HAP-1 (cell line): ENCODE data around the gene NTRK3.
"Not testable (repeated sequence)": the region's sequence is repeated elsewhere in the genome, so short reads cannot be mapped to it uniquely, and the experiment has no call there.

Experiments used
- DNase-seq, 2 experiments: peaks; one replicate each; pipeline ENCODE4 v3.0.0-alpha.2; 2016 to 2020; ENCODE audit warnings: low spot score in 2 of 2
- H3K27me3 ChIP-seq: fragments of 250-450 bp; sonication (Bioruptor Pico); 2 replicates; pipeline ENCODE4 v1.5.1; 2020; ENCODE audit warnings: low read depth, mild to moderate bottlenecking, moderate library complexity
- H3K36me3 ChIP-seq: fragments of 250-450 bp; sonication (Bioruptor Pico); replicated peaks from 2 replicates; pipeline ENCODE4 v1.5.1; 2020; ENCODE audit warnings: mild to moderate bottlenecking
- H3K4me1 ChIP-seq: fragments of 250-450 bp; sonication (Bioruptor Pico); 2 replicates; pipeline ENCODE4 v1.5.1; 2020; ENCODE audit warnings: mild to moderate bottlenecking
- H3K4me3 ChIP-seq: fragments of 250-450 bp; sonication (Bioruptor Pico); 2 replicates; pipeline ENCODE4 v1.5.1; 2020; ENCODE audit warnings: mild to moderate bottlenecking, moderate library complexity
- H3K9me3 ChIP-seq: fragments of 250-450 bp; sonication (Bioruptor Pico); 2 replicates; pipeline ENCODE4 v1.5.1; 2020; ENCODE audit warnings: mild to moderate bottlenecking, moderate library complexity
- in situ Hi-C: fragments of 300-500 bp; cut with MboI; formaldehyde crosslinking; loops from 3 replicates; pipeline ENCODE4 v1.14.3; 2020; ENCODE audit warnings: low sequenced_read_pairs, inconsistent platforms, mixed read lengths

Gene NTRK3

DNA sequence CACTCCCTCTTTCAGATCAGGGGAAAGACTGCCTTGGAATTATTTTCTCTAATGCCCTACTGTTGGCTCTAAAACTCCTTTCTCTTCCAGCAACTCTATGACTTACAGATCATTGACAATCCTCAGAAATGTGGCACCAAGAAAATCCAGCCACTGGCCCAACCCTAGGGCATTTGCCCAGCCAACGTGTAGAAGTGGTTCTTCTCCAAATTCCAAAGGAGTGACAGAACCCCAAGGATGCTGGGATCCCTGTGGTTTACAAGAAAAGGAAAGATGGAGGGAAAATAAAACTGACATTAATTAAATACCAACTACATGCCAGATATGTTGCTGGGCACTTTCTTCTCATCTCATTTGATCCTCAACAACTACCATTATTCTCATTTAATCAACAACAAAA lies 216.0 kb downstream of the NTRK3 start:
- Histone ChIP-seq H3K9me3 (peaks cover 10% of the 10 kb centered on the region), H3K36me3 (no peaks in the 10 kb centered on the region), H3K4me3 (no peak overlapping the region), H3K27me3 (no peaks in the 10 kb centered on the region), H3K4me1 (no peaks in the 10 kb centered on the region)
- in situ Hi-C loops: no loop called here
- no peak for DNase-seq

DNA sequence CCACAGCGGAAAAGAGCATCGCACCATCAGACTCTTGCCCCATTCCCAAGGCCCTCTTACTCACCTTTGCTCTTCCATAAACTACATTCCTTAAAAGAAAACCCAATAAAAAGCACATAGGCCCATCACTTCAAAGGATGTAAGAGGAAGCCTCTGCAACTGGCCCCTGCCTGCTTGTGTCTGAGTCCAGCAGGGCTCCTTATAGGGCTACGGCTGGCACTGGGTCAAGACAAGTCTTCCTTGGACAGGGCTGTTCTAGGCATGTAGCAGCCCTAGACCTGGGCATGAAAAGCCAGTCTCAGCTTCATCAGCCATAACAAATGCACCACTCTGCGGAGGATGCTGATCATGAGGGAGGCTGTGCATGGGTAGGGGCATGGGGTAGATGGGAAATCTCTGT lies 218.3 kb downstream of the NTRK3 start:
- Histone ChIP-seq H3K36me3 (no peaks in the 10 kb centered on the region), H3K27me3 (no peaks in the 10 kb centered on the region), H3K9me3 (peaks cover 6% of the 10 kb centered on the region), H3K4me1 (no peaks in the 10 kb centered on the region), H3K4me3 (no peak overlapping the region)
- DNase-seq: no peak
- in situ Hi-C loops: no loop called here

DNA sequence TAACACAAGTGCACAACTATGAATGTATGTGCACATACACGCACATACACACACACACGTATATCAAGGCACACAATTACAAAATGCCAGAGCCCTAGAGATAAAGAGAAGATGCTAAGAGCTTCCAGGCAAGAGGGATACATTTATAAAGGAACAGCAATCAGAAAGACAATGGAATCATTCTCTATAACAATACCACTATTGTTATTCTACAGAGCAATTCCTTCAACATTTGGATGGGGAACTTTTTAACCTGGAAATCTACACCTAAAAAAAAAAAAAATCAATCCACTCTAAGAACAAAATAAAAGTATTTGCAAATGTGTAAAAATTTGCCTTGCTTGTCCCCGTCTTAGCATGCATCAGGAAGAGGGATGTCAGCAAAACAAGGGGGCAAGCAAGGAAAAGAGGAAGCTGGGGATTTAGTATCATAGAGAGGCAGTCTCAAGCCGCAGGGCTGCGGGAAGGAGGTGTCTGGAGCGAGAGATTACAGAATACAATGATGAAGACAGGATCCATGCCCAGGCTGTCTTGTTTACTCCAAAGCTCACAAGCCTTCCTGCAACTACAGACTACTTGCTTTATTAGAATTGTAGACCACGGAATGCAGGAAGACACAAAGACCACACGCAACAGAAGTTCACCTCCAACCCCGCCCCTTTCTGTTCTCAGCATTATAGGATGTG lies 220.2 kb downstream of the NTRK3 start:
- no peaks in the 10 kb centered on the region for H3K27me3 ChIP-seq
- peaks cover 4% of the 10 kb centered on the region for H3K9me3 ChIP-seq
- in situ Hi-C loops: no loop called here
- DNase-seq: no peak
- H3K4me1 ChIP-seq: no peaks in the 10 kb centered on the region
- no peak overlapping the region for H3K4me3 ChIP-seq
- H3K36me3 ChIP-seq: no peaks in the 10 kb centered on the region

DNA sequence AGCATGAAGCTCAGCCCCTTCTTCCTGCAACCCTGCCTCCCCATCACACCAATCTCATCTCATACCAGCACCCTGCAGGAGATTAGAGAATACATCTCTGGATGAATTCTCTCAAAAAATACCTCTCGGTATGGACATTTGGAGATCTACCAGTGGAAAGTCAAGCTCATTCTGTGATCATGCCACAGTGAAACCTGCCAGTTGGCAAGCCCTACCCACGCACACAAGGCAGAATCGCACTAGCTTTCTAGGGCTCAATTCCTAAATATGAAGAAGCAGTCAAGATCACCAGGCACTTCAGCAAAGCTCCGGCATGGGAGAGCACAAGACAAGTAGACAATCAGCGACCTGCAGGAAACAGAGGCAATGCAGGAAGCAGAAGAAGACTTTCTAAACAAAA lies 221.2 kb downstream of the NTRK3 start:
- H3K4me3 ChIP-seq: no peak overlapping the region
- DNase-seq: no peak
- in situ Hi-C loops: no loop called here
- no peaks in the 10 kb centered on the region for H3K4me1 ChIP-seq
- peaks cover 4% of the 10 kb centered on the region for H3K9me3 ChIP-seq
- H3K27me3 ChIP-seq: no peaks in the 10 kb centered on the region
- no peaks in the 10 kb centered on the region for H3K36me3 ChIP-seq

DNA sequence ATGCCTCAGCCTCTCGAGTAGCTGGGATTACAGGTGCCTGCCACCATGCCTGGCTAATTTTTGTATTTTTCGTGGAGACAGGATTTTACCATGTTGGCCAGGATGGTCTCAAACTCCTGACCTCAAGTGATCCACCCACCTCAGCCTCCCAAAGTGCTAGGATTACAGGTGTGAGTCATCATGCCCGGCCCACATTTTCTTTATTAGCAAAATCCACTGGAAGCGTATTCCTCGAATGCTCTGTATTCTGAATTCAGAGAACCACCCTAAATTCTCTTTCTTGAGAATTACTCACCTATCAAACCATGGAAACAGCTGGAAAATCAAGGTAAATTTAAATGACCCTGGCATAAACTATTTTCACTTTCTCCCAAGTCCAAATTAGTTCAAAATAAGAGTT lies 223.1 kb downstream of the NTRK3 start:
- H3K4me1 ChIP-seq, H3K27me3 ChIP-seq, in situ Hi-C loops, DNase-seq, H3K9me3 ChIP-seq, H3K4me3 ChIP-seq, H3K36me3 ChIP-seq: not testable (repeated sequence)

DNA sequence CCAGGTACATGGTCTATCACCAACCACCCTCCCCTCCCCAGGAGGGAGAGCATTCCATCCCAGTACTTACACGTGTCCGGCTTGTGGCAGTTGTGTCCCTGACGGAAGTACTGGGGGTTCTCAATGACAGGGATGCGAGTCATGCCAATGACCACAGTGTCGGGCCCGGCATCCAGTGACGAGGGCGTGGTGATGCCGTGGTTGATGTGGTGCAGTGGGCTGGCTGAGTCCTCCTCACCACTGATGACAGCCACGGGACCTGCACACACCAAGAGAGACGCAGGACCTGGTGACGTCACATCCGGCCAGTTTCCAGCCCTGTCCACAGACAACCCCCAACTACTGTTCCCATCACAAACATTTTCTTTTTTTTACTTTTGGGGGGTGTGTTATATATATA lies 223.8 kb downstream of the NTRK3 start:
- H3K36me3 ChIP-seq: no peaks in the 10 kb centered on the region
- peaks cover 4% of the 10 kb centered on the region for H3K9me3 ChIP-seq
- no peak overlapping the region for H3K4me3 ChIP-seq
- H3K27me3 ChIP-seq: no peaks in the 10 kb centered on the region
- in situ Hi-C loops: no loop called here
- no peaks in the 10 kb centered on the region for H3K4me1 ChIP-seq
- DNase-seq: no peak

DNA sequence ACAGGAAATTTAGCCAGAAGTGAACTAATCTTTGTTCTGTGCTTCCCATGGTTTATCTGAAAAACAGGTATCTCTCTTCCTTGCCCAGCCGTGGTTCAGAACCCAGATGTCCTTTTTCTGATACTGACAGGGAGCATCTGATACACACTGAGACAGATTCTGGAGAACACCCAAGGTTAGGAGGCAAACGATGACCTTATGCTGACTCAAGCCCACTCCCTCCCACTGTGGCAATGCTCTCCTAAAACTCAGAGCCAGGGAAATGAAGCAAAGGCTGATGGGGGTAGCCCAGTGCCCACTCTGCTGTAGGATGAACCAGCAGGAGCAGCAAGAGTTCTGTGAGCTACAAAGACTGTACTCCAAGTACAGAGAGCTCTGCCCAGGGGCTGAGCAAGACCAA lies 225.1 kb downstream of the NTRK3 start:
- peaks cover 4% of the 10 kb centered on the region for H3K9me3 ChIP-seq
- in situ Hi-C loops: no loop called here
- DNase-seq: no peak
- no peaks in the 10 kb centered on the region for H3K27me3 ChIP-seq
- H3K36me3 ChIP-seq: no peaks in the 10 kb centered on the region
- no peak overlapping the region for H3K4me3 ChIP-seq
- no peaks in the 10 kb centered on the region for H3K4me1 ChIP-seq

DNA sequence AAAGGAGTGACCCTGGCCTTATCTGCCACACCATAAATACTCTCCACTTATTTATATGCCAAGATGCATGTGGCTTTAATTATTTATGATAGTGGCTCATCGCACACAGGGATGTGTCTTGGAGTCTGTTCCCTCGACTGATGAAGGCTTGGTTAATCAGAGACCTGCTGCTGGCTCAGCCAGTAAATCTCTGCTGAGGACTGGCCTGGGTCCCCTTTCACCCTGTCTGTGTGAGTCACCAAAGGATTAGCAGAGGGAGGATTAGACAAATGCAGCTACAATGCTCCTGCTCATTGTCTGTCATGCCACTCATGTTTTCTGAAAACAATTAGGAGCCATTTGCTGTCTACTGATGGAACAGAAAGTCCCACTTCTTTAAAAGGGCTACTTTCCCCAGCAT lies 226.8 kb downstream of the NTRK3 start:
- no peak for DNase-seq
- H3K4me3 ChIP-seq: no peak overlapping the region
- no peaks in the 10 kb centered on the region for H3K4me1 ChIP-seq
- H3K27me3 ChIP-seq: no peaks in the 10 kb centered on the region
- no peaks in the 10 kb centered on the region for H3K36me3 ChIP-seq
- in situ Hi-C loops: no loop called here
- peaks cover 6% of the 10 kb centered on the region for H3K9me3 ChIP-seq

DNA sequence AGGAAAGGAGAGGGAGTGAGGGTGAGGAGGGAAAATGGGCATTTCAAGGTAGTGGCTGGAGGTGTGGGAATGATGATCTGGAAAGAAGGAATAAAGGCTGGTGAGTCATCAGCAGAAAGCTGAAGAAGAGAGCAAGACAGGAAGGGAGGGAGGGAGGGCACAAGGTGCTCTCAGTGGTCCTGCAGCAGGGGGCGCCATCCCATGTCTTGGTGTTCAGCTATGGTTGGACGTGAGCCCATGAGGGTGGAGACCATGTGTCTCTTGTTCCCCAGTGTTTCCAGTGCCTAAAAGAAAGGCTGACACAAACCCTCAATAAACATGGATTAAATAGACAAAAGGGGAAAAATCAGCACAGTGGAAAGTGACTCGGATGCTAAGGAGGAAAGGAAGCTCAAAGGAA lies 228.5 kb downstream of the NTRK3 start:
- Histone ChIP-seq H3K9me3 (peaks cover 6% of the 10 kb centered on the region), H3K4me3 (no peak overlapping the region), H3K4me1 (no peaks in the 10 kb centered on the region), H3K36me3 (no peaks in the 10 kb centered on the region), H3K27me3 (no peaks in the 10 kb centered on the region)
- in situ Hi-C loops: no loop called here
- DNase-seq: no peak

DNA sequence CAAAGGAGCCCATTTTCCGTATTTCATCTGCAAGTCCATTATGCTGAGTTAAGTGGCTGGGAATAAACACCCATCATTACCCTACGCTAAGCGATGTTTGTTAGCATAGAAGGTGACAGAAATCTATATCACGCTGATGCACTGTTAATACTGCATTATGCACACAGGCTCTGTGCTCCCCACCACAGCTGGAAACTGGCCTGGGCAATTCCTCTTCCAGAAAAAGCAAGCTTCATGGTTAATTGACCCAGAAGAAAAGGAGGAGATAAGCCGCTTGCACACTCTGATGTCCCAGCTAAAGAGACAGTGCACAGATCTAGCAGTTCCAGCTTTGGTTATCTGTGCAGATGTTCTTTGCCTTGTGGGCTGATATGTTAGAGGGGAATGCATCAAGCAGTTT lies 232.6 kb downstream of the NTRK3 start:
- in situ Hi-C loops: no loop called here
- Histone ChIP-seq H3K9me3 (peaks cover 9% of the 10 kb centered on the region), H3K4me1 (no peaks in the 10 kb centered on the region), H3K36me3 (no peaks in the 10 kb centered on the region), H3K27me3 (no peaks in the 10 kb centered on the region), H3K4me3 (no peak overlapping the region)
- DNase-seq: no peak

DNA sequence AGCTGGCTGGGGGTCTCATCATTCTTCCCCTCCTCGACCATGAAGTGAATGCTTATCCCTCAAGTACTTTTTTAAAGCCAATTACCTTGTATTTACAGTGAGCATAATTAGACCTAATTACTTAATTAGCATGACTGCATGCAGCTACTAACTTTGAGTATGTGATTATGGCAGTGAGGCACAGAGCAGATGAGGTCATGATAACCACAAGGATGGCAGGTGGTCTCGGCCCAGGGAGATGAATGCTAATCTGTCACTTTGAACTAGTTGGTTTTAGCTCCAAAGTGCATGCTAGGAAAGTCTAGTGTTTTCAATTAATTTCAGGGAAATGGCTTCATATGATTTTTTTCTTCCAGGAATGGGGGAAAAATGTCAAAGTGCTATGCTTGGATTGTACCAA lies 233.8 kb downstream of the NTRK3 start:
- in situ Hi-C loops: no loop called here
- H3K36me3 ChIP-seq: no peaks in the 10 kb centered on the region
- no peak overlapping the region for H3K4me3 ChIP-seq
- H3K9me3 ChIP-seq: peaks cover 9% of the 10 kb centered on the region
- no peak for DNase-seq
- H3K27me3 ChIP-seq: no peaks in the 10 kb centered on the region
- H3K4me1 ChIP-seq: no peaks in the 10 kb centered on the region

DNA sequence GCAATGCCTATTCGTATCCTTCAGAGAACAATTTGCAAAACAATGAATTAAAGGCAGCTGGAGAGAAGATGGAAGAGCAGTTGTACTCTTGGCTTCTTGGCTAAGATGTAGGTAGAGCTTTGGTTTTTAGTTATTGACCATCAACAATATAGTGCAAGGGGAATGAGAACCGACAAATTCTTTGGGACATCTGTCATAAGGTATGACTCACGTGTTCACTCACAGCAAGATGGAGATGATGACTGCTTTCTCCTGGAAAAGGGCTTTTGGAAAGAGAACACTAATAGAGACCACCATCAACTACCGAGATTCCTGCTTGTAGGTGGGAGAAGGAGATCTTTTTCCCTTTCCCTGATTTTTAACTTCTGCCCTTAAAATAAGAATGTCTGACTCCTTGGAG lies 234.9 kb downstream of the NTRK3 start:
- Histone ChIP-seq H3K4me1 (no peaks in the 10 kb centered on the region), H3K9me3 (peaks cover 9% of the 10 kb centered on the region), H3K27me3 (no peaks in the 10 kb centered on the region), H3K36me3 (no peaks in the 10 kb centered on the region), H3K4me3 (no peak overlapping the region)
- in situ Hi-C loops: no loop called here
- no peak for DNase-seq

DNA sequence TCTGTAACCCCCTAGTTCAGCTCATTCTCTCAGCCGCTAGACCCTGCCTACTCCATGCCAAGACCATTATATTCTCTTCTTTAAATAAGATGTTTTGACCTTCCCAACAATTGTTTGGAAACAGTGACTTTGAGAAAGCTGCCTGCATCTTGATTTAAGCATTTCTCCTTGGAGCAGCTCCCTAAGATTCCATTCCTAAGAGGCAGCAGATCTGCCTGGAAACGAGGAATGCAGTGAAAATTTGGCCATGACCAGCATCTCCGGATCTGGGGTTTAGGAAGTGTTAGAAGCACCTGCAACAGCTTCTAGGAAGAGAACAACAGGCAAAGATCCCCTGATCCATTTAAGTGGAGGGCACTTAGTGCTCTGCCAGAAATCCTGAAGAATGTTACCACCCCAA lies 235.7 kb downstream of the NTRK3 start:
- H3K4me1 ChIP-seq: no peaks in the 10 kb centered on the region
- DNase-seq: no peak
- no peaks in the 10 kb centered on the region for H3K27me3 ChIP-seq
- in situ Hi-C loops: no loop called here
- H3K9me3 ChIP-seq: peaks cover 11% of the 10 kb centered on the region
- H3K4me3 ChIP-seq: no peak overlapping the region
- no peaks in the 10 kb centered on the region for H3K36me3 ChIP-seq

DNA sequence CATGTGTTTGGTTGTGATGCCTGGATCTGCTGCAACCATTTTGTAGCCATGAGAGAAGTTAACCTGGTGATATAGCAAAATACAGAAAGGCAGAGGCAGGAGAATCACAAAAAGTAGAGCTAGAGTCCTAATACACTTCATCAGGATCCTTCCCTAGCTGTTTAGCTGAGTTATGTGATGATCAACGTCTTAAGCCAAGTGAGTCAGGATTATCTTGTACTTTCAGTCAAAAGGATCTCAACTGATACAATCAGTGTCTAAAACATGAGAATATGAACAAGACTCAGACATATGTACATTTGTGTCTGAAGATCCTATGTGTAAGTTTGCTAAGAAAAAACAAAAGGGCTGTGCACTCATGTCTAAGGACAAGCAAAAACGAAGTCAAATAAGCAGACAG lies 236.9 kb downstream of the NTRK3 start:
- peaks cover 13% of the 10 kb centered on the region for H3K9me3 ChIP-seq
- in situ Hi-C loops: no loop called here
- no peak for DNase-seq
- H3K27me3 ChIP-seq: no peaks in the 10 kb centered on the region
- H3K4me3 ChIP-seq: no peak overlapping the region
- no peaks in the 10 kb centered on the region for H3K4me1 ChIP-seq
- H3K36me3 ChIP-seq: no peaks in the 10 kb centered on the region
